ENCODE results near the gene SNX15.
A peak's percentile ranks its signal among the peaks of the same experiment; 100 is the strongest.
"Not testable (repeated sequence)": the region's sequence is repeated elsewhere in the genome, so short reads cannot be mapped to it uniquely, and the experiment has no call there.

SNX15 gene, protein sequence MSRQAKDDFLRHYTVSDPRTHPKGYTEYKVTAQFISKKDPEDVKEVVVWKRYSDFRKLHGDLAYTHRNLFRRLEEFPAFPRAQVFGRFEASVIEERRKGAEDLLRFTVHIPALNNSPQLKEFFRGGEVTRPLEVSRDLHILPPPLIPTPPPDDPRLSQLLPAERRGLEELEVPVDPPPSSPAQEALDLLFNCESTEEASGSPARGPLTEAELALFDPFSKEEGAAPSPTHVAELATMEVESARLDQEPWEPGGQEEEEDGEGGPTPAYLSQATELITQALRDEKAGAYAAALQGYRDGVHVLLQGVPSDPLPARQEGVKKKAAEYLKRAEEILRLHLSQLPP

DNA sequence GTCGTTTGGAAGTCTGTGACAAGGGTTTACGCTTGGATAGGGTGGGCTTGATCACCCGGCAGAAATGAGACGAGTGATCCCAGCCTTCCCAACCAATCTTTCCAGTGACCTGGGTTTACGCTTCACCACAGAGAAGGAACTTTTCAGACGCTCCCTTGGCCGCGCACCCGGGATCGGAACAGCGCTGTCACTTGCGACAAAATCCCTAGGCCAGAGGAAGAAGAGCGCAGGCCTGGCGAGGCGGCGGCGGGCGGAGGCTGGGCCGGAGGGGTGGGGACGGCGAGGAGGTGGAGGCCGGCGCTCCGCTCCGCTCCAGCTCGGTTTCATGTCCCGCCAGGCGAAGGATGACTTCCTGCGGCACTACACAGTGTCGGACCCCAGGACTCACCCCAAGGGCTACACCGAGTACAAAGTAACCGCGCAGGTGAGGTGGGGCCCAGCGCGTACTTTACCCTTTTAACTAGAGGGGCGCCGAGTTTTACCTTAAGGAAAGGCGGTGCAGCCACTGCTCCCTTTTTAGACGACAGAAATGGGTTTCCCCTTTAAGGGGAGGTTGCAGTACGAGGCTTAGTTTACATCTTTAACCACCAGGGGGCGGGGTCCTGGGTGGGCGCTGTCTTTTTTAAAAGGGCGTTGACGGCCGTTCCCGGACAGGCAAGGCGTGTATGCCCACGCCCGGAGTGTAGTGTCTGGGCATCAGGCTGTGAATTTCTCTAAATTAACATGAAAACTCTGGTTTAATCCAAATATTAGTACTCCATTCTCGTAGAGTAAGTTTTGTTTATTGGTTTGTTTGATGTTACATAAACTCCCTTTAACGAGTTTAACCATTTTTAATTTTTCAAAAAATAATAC, at the start of gene SNX15:
Gene SNX15 (plus strand): TSS at position 227 of the 855 bp plus-strand sequence. CDS start 99 bp downstream, at position 326.
- peak; percentile 96 for DNase-seq

- not testable (repeated sequence) for DNase-seq
Observed at GRCh38 chr11:64983339-64983738, 43.9 kb upstream of the SNX15 start.

DNA sequence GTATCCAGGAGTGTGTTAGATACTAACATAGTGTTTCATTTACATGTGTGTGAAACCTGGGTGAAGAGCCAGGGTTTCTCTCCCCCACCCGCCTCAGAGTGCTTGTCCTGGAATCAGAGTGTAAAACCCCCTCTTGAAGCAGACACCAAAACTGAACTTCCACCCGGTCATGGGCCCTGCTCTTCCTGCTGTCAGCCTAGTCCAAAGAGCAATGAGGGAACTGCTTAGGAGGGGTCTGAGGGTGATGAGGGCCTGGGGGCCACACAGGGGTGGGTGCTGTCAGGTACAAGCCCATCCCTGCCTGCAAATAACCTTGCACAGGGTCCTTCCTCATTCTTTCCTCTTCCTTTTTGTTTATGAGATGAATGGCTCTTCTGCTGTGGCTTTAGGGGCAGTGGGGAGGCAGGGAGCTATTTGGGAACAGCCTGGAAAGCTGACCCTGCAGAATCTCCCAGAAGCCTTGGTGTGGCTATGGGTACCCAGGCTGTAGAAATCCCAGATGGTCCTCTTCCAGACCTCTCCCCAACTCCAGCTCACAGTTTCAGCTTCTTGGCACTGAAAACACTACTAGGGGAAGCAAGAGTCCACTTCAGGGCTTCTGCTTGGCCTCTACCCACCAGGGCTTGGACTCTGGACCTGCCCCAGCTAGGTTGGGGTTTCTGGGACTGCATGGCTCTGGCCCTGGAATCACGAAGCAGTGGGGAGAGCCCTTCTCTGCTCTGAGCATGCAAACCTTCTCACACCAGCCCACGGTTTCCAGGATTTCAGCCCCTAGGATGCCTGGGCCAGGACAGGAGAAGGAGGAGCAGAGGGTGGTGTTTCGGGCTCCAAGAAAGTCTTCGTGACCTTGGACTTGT, 39.0 kb upstream of the SNX15 start:
- no peak for DNase-seq

- DNase-seq = no peak
Observed at GRCh38 chr11:64989416-64989815, 37.8 kb upstream of the SNX15 start.

GRCh38 chr11:64990222-64990923, 36.9 kb upstream of the SNX15 start:
- DNase-seq = no peak

DNA sequence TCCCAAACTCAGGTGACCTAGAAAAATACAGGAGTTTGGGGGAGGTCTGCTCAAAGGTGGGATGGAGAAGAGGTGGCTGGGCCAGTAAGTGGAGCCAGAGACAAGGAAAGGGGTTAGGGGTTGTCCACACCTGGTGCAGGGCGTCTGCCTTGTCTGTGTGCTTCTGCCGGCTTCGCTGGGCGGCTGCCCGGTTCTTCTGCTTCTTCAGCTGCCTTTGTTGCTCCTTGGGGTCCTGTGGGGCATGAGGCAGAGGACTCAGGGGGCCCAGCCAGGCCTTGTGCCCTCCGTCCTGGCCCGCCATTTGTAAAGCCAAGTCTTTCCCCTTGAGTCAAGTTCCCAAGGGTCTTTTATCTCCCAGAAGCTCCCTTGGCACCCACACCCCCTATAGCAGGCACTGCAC, 32.9 kb upstream of the SNX15 start:
- no peak for DNase-seq

DNA sequence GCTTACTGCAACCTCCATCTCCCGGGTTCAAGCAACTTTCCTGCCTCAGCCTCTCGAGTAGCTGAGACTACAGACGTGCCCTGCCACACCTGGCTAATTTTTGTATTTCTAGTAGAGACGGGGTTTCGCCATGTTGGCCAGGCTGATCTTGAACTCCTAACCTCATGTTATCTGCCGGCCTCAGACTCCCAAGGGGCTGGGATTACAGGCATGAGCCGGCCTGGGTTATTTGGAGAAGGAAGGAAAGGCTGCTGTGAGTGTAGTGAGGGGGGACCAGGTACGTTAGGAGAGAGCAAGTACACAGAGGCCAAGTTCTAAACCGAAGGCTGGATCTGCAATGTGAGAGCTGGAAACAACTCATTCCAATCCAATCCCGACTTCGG, 30.9 kb upstream of the SNX15 start:
- DNase-seq = no peak

DNA sequence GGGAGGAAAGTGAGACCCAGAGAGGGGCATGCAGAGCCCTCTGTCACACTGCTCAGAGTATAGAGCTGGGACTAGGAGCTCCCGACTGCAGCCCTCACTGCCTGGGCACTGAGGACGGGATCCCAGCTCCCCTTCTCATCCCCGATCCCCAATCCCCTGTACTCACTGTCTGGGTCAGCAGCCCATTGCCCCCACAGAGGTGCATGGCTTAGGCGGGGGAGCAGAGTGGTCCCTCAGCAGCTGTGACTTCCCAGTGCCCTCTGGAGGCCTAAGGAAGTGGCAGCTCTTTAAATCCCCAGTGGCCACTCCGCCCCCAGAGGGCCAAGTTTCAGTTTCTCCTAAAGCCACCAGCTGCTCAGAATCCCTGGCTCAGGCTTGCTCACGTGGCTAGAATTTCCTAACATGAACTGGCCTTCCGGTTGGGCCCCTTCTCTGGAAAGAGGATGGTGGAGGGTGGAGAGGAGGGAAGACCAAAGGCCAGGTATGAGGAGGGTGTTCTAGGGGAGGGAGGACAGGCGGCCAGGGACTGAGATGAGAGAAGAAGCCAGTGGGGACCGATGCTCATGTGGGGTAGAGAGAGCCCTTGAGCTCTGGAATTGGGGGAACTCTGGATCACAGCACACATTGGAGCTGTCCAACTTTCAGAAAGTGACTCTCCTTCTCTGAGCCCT, 30.4 kb upstream of the SNX15 start, which contains the start of gene BATF2:
Gene BATF2 (minus strand): TSS at position 262 of the 671 bp plus-strand sequence. CDS start 57 bp downstream, at position 205.
- DNase-seq = no peak

- DNase-seq = no peak
Observed at GRCh38 chr11:64998141-64998540, 29.1 kb upstream of the SNX15 start.

GRCh38 chr11:64998690-64999431, 28.4 kb upstream of the SNX15 start:
- DNase-seq = no peak

DNA sequence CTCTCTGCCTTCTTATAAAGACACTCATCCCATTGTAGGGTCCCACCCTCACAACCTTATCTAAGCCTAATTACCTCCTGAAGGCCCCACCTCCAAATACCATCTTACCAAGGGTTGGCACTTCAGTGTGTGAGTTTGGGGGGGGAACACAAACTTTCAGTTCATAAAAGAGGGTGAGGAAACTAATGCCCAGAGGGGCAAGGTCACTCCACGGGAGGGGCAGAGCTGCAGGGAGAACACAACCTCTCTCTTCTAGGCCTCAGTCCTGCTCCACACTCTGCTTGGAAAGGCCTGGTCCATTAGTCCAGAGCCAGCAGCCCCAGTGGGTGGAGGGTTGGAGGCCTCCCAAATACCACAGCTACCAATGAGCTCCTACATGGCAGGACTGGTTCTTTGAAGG, 27.8 kb upstream of the SNX15 start:
- DNase-seq = no peak

DNA sequence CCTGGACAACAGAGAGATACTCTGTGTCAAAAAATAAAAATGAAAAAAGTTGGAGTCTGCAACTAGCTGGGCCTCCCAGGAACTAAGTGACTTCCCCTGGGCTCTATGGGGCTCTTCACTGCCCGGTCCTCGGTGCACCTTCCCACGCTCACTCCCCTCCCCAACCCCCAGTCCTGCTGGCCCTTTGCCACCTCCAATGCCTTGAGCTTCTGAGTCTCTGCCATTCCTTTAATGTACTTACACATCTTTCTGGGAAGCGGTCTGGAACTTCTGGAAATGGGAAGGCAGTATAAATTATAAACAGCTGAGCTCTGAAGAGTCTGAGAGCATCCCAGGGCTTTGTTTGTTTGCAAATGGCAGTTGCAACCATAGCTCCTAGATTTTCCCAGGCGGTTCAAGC, 24.5 kb upstream of the SNX15 start:
- no peak for DNase-seq

DNA sequence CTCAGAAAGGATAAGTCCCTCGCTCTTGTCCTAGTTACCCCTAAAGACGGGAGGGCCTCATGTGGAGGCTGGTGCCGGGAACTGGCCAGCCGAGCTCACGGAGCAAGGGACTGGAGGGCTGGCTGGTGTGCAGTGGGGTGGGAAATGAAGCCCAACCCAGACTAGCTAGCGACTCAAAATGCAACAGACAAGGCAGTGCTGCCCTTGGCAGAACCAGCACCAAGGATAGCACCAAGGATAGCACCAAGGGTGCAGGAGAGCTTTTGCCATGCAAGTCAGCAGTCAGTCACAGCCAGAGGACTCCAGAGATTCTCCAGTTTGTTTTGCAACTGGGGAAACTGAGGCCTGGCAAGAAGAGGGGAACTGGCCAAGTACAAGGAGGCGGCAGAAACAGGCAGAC, 24.0 kb upstream of the SNX15 start:
- DNase-seq = no peak

DNA sequence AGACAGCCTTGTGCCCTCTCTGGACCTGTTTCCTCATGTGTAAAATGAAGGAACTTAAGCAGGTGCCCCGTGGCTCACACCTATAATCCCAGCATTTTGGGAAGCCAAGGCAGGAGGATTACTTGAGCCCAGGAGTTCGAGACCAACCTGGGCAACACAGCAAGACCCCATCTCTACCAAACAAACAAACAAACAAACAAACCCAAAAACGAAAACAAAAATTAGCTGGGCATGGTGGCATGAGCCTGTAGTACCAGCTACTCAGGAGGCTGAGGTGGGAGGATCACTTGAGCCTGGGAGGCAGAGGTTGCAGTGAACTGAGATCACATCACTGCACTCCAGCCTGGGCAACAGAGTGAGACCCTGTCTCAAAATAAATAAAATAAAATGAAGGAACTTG, 23.3 kb upstream of the SNX15 start:
- DNase-seq = not testable (repeated sequence)

DNA sequence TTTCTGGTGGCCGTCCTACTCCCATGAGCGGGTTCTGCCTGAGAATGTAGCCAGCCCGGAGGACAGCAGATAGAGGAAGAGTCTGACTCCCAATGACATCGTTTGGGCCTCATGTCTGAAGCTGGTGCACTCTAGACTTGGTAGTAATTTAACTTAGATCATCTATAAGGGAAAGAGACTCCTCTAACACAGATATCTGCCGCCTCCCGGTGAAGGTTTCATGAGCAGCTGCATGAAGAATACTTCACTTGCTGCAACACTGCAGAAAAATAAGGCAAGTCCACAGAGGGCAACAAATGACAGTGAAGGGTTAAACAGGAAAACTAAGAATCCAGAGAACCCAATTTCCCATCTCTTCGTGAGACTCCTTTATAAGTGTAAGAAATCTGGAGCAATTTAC, 19.2 kb upstream of the SNX15 start:
- DNase-seq = no peak

DNA sequence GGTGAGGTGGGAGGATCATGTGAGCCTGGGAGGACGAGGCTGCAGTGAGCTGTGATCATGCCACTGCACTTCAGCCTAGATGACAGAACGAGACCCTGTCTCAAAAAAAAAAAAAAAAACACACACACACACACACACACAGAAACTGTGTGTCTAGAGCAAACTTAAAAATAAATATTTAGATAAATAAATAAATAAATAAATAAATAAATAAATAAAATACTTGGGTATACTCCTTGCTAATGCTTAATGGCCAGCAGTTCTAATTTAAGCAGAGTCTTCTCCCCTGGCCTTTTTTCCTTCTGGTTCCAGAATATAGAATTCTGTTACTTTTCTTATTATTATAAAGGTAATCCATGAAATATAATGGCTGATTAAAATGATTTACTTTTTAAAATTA, 18.4 kb upstream of the SNX15 start:
- DNase-seq = no peak

DNA sequence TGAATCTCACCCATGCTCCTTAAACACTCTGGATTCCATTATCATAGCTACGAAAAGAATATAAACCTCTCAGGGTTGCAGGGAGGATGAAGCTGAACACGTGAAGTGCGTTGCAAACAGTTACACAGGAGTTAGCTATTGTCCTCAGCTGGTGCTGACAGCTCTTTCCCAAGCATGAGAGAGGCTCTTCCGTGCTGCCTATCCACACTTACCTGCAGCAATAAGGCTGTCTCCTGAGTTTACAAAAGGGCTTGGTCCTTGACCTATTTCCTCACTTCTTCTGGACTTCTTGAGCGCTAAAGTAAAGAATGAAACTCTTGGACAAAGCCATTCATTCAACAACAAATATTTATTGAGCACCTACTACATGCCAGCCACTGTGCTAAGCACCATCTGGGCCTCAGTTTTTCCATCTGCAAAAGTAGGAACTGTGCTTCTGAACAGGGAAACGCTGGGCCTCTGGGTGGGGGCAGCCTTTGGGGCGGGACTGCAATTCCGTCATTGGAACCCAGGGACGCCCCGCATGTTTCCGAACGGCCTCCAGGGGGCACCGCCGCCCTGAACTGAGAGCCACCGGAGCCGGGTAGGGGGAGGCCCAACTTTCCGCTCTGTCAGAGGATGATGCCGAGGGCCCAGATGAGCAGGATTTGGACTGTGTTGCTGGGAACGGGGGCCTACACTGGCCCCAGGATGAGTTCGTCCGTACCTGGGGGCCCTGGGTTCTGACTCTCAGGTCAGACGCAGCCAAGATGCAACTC, 13.9 kb upstream of the SNX15 start:
- DNase-seq = peak; percentile 78

- peak; percentile 88 for DNase-seq
Observed at GRCh38 chr11:65013888-65014725, 13.1 kb upstream of the SNX15 start, which contains the start of gene ARL2. ARL2 (plus strand) TSS chr11:65014160; CDS start chr11:65014208, 48 bp downstream.

DNA sequence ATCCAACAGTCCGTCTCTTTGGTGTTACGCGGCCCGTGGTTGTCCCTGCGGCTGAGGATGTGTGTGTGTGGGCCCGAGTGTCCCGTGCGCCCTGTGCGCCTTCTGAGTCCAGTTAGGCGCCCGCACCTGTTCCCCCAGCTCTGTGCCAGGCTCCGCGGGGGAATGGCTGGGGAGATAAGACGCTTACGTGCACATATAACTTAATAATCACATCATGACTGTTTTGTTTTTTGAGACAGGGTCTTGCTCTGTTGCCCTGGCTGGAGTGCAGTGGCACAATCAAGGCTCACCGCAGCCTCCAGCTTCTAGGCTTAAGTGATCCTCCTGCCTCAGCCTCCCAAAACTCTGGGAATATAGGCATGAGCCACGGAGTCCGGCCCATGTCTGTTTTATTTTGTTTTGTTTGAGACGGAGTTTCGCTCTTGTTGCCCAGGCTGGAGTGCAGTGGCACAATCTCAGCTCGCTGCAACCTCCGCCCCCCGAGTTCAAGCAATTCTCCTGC, 12.5 kb upstream of the SNX15 start:
- no peak for DNase-seq
